ENCODE measurements around the gene HCN4.

The HCN4 gene

GRCh38 chr15:73344056-73344455 lies 24.7 kb downstream of the HCN4 start:
- no peak for DNase-seq

GRCh38 chr15:73341886-73342600 lies 26.7 kb downstream of the HCN4 start:
- no peak for DNase-seq

- DNase-seq = no peak
These were observed 28.1 kb downstream of the HCN4 start for GRCh38 chr15:73340502-73341192.

GRCh38 chr15:73338606-73339374 lies 30.0 kb downstream of the HCN4 start:
- no peak for DNase-seq

GRCh38 chr15:73338058-73338457 lies 30.7 kb downstream of the HCN4 start:
- no peak for DNase-seq

GRCh38 chr15:73337187-73337586 lies 31.6 kb downstream of the HCN4 start:
- DNase-seq = no peak

- no peak for DNase-seq
These were observed 32.0 kb downstream of the HCN4 start for GRCh38 chr15:73336756-73337155.

GRCh38 chr15:73335471-73335870 lies 33.3 kb downstream of the HCN4 start:
- DNase-seq = no peak

- DNase-seq = no peak
These were observed 33.7 kb downstream of the HCN4 start for GRCh38 chr15:73335026-73335425.

- no peak for DNase-seq
These were observed 34.7 kb downstream of the HCN4 start for GRCh38 chr15:73334086-73334485.

- no peak for DNase-seq
These were observed 35.8 kb downstream of the HCN4 start for GRCh38 chr15:73333001-73333400.

GRCh38 chr15:73331991-73332925 lies 36.5 kb downstream of the HCN4 start:
- DNase-seq = no peak

GRCh38 chr15:73331501-73331900 lies 37.3 kb downstream of the HCN4 start:
- no peak for DNase-seq

GRCh38 chr15:73330206-73331051 lies 38.3 kb downstream of the HCN4 start:
- no peak for DNase-seq

GRCh38 chr15:73329501-73330200 lies 39.1 kb downstream of the HCN4 start:
- DNase-seq = no peak

GRCh38 chr15:73328981-73329380 lies 39.8 kb downstream of the HCN4 start:
- no peak for DNase-seq

GRCh38 chr15:73328149-73328820 lies 40.5 kb downstream of the HCN4 start:
- no peak for DNase-seq

- no peak for DNase-seq
These were observed 42.6 kb downstream of the HCN4 start for GRCh38 chr15:73326157-73326556.

GRCh38 chr15:73325191-73325861 lies 43.4 kb downstream of the HCN4 start:
- no peak for DNase-seq
